HG03442 (cell line): ENCODE data around the gene PDE6D.
"Not testable (repeated sequence)": the region's sequence is repeated elsewhere in the genome, so short reads cannot be mapped to it uniquely, and the experiment has no call there.

Source experiments
- ATAC-seq: cut with Tn5 transposase; IDR thresholded peaks from one replicate; pipeline ENCODE4 v1.9.1; 2021; ENCODE audit warnings: mild to moderate bottlenecking, moderate library complexity; ENCODE audit not compliant: unreplicated experiment

PDE6D gene

GRCh38 chr2:231780123-231780908 is 766 bp downstream of the PDE6D start:
- no peak for ATAC-seq

GRCh38 chr2:231769170-231770136 is 11.6 kb downstream of the PDE6D start:
- ATAC-seq = no peak

GRCh38 chr2:231765496-231765929 is 15.6 kb downstream of the PDE6D start:
- no peak for ATAC-seq

- no peak for ATAC-seq
These were observed 16.3 kb downstream of the PDE6D start for GRCh38 chr2:231764760-231765159.

GRCh38 chr2:231764124-231764523 is 17.0 kb downstream of the PDE6D start:
- no peak for ATAC-seq

- ATAC-seq = no peak
These were observed 19.3 kb downstream of the PDE6D start for GRCh38 chr2:231761735-231762134.

GRCh38 chr2:231752061-231752460 is 29.0 kb downstream of the PDE6D start:
- ATAC-seq = no peak

- ATAC-seq = no peak
These were observed 29.9 kb downstream of the PDE6D start for GRCh38 chr2:231751042-231751815.

- not testable (repeated sequence) for ATAC-seq
These were observed 32.1 kb downstream of the PDE6D start for GRCh38 chr2:231749016-231749415.

GRCh38 chr2:231748153-231748896 is 32.8 kb downstream of the PDE6D start:
- not testable (repeated sequence) for ATAC-seq

GRCh38 chr2:231745303-231746038 is 35.6 kb downstream of the PDE6D start:
- no peak for ATAC-seq

GRCh38 chr2:231743376-231744116 is 37.5 kb downstream of the PDE6D start:
- no peak for ATAC-seq

- ATAC-seq = no peak
These were observed 43.3 kb downstream of the PDE6D start for GRCh38 chr2:231737761-231738160.

- no peak for ATAC-seq
These were observed 48.5 kb downstream of the PDE6D start for GRCh38 chr2:231732604-231733003.

- no peak for ATAC-seq
These were observed 53.5 kb downstream of the PDE6D start for GRCh38 chr2:231727621-231728020.

- ATAC-seq = no peak
These were observed 54.8 kb downstream of the PDE6D start for GRCh38 chr2:231726276-231726675.

GRCh38 chr2:231725476-231725875 is 55.6 kb downstream of the PDE6D start:
- no peak for ATAC-seq

- no peak for ATAC-seq
These were observed 58.3 kb downstream of the PDE6D start for GRCh38 chr2:231722721-231723307.
